ENCODE data around the gene CMKLR1.

CMKLR1 gene

GRCh38 chr12:108299980-108300696, 39.0 kb downstream of the CMKLR1 start:
- TF ChIP-seq CTCF (IDR thresholded peaks at IDR 0.05): no peak

GRCh38 chr12:108299516-108299915, 39.6 kb downstream of the CMKLR1 start:
- no peak for TF ChIP-seq CTCF (IDR thresholded peaks at IDR 0.05)

GRCh38 chr12:108298761-108299275, 40.3 kb downstream of the CMKLR1 start:
- TF ChIP-seq CTCF (IDR thresholded peaks at IDR 0.05): no peak

- TF ChIP-seq CTCF (IDR thresholded peaks at IDR 0.05): no peak
These were observed 41.0 kb downstream of the CMKLR1 start for GRCh38 chr12:108297895-108298760.

- no peak for TF ChIP-seq CTCF (IDR thresholded peaks at IDR 0.05)
These were observed 41.7 kb downstream of the CMKLR1 start for GRCh38 chr12:108297424-108297823.

- no peak for TF ChIP-seq CTCF (IDR thresholded peaks at IDR 0.05)
These were observed 42.2 kb downstream of the CMKLR1 start for GRCh38 chr12:108296945-108297344.

GRCh38 chr12:108295641-108296040, 43.5 kb downstream of the CMKLR1 start:
- no peak for TF ChIP-seq CTCF (IDR thresholded peaks at IDR 0.05)

Data from LNCAP (cell line).